KBM-7 (cell line): Measurements from ENCODE around the gene ANKMY2.
"Not testable (repeated sequence)": the region's sequence is repeated elsewhere in the genome, so short reads cannot be mapped to it uniquely, and the experiment has no call there.

Source experiments
- DNase-seq: peaks from one replicate; pipeline ENCODE4 v3.0.0-alpha.2; 2015
- in situ Hi-C: fragments of 300-500 bp; cut with MboI; formaldehyde crosslinking; loops from 2 replicates; pipeline ENCODE4 v1.14.3; 2020; ENCODE audit warnings: low sequenced_read_pairs, low pct_unique_long_range_greater_than_20kb, mixed read lengths

The ANKMY2 gene

DNA sequence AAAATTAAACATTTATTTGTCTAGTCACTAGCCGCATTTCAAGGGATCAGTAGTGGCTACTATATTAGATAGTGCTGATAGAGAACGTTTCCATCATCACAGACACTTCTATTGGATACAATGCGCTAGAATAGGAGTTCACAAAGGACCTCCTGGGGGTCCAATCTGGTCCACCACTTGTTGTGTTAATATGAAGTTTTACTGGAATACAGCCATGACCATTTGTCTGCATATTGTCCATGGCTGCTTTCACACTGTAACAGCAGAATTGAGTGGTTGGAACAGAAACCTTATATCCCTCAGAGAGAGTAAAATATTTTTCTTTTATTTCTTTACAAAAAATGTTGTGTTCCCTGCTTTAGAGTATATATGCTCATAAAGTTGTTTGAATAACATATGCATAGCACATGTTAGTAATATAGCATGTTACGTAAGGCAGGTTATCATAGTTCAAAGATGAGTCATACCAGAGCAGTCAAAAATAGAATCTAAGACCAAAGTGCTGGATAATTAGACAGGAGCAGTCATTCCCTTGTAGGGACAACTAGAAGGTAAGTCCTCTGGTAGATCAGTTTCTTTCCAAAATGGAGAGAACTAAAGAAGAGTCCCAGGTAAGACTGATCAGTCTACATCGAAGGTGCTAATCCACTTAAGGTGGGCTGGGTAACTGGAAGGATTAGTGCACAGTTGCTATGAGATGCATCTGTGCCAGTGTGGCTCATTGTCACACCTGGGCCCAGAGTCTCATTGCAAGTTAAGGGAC is 15.3 kb upstream of the ANKMY2 start:
- in situ Hi-C loops = no loop called here
- peak; percentile 46 for DNase-seq

DNA sequence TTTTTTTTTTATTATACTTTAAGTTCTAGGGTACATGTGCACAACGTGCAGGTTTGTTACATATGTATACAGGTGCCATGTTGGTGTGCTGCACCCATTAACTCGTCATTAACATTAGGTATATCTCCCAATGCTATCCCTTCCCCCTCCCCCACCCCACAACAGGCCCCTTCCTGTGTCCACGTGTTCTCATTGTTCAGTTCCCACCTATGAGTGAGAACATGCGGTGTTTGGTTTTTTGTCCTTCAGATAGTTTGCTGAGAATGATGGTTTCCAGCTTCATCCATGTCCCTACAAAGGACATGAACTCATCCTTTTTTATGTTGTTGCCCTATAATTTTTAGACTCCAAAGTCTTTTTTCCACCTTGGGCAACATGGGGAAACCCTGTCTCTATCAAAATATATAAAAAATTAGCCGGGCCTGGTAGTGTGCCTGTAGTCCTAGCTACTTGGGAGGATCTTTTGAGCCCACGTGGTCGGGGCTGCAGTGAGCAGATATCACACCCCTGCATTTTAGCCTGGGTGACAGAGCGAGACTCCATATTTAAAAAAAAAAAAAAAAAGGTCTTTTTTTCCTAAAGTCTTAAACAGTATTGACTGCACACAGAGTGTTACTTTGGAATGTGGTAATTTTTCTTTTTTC is 14.4 kb upstream of the ANKMY2 start:
- in situ Hi-C loops, DNase-seq: not testable (repeated sequence)

DNA sequence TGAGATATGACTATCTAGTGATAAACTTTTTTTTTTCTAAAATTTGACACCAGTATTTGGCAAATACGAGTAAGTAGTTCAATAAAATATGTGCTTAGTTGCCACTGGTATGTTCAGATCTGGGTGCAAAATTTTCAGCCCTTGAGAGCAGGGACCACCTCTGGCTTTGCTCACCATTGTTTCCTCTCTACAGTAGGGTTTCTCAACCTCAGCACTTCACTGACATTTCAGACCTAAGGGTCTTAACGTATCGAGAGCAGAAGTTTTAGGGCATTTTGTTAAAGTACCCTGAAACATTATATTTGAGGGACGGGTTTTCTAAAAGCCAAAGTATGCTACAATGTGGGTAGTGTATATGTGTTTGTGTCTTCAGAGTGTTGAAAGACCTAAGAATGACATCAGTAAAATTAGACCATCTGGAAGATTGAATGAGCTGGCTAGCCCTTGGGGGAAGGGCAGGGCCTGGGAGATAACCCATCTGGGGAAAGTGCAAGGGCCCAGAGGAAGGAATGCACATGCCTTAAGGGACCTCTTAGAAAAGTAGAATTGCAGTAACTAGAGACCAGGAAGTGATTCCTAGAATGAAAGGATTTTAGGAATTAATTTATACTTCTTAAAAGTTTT is 12.2 kb upstream of the ANKMY2 start:
- in situ Hi-C loops = no loop called here
- DNase-seq = peak; percentile 43

DNA sequence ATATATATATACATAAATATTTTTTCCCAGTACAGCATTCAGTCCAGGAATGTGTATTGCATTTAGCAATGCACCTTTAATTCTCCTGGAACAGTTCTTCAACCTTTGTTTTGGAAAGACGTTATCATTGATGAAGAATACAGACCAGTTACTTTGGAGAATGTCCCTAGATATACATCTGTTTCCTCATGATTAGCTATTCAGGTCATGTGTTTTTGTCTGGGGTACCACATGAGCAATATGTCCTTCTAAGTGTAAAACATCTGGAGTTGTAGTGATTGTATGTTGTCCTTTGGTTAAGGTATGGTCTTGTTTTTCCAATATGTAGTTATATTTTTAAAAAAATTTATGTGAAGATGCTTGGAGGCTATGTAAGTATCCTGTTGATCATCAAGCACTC is 10.6 kb upstream of the ANKMY2 start:
- in situ Hi-C loops = no loop called here
- DNase-seq = no peak

DNA sequence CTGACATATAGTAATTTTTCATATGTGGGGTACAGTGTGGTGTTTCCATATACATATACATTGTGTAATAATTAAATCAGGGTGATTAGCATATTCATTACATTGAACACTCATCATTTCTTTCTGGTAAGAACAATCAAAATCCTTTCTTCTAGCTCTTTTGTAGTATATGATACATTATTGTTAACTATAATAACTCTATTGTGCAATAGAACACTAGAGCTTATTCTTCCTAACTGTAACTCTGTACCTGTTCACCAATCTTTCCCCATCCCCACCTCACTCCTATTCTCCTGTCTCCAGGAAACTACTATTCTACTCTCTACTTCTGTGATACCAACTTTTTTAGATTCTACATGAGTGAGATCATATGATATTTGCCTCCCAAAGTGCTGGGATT is 9.8 kb upstream of the ANKMY2 start:
- DNase-seq = no peak
- in situ Hi-C loops = no loop called here

DNA sequence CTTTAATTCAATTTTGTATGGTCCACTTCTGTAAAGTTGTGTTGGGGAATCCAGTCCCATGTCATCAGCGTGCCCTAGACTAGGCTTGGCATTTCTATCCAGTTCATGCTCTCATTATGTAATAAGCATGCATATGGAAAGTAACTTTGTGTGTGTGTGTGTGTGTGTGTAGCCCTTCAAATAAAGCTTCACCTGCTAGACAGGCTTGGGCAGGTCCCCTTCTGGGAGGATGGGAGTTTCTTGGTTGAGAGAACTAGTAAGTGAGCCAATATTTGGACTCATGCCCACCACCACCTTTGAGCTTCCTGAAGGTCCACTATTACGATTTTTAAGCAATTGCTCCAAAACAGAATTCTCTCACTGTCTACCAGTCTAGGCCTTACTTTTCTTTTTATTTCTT is 7.3 kb upstream of the ANKMY2 start:
- DNase-seq = no peak
- in situ Hi-C loops = no loop called here

DNA sequence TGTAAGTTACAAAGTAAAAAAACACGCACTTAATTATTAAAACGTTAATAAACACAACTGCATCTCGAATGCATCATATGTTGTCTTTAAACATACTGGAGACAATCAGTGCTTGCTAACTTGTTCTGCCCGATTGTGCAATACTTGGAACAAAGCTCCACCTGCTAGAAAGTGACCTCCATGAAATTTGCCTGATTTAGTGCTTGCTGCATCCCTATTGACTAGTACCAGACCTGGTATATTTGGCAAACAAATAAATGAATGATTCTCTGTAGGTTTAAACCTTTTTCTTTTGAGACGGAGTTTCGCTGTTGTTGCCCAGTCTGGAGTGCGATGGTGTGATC is 6.7 kb upstream of the ANKMY2 start:
- in situ Hi-C loops = no loop called here
- DNase-seq = no peak

DNA sequence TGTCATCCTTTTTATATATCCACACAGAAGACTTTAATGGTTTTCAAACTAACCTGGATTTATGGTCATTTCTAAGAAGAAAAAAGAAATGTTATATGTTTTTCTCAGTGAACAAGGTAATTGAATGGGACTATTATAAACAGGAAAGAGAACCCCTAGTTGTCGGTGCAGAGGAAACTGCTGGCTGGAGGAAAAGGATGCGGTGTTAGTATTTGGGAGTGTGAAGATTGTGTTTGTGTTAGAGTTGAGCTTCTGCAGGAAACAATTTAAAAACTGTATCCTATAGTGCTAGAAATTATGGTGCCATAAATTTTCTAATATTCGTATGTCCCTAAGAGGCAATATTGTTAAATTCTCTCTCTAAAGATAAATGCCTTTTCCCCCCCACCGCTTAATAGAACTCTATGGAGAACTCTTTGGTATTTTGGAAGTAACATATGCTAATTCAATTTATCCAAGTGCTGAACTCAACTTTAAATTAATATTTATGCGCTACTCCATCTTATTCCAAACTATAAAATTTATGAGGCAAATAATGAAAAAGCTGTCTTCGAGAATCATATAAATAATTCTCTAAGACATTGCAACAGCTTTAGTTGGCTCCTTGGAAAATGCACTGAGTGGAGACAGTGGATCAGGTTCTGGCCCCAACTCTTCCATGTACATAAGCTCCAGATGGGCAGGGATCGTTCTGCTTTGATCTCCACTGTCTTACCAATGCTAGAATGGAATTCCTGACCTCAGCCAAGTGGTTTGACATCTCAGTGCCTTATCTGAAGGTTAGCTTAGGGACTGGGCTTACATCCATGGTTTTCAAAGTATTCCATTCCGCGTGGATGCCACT is 6.1 kb upstream of the ANKMY2 start:
- in situ Hi-C loops = no loop called here

DNA sequence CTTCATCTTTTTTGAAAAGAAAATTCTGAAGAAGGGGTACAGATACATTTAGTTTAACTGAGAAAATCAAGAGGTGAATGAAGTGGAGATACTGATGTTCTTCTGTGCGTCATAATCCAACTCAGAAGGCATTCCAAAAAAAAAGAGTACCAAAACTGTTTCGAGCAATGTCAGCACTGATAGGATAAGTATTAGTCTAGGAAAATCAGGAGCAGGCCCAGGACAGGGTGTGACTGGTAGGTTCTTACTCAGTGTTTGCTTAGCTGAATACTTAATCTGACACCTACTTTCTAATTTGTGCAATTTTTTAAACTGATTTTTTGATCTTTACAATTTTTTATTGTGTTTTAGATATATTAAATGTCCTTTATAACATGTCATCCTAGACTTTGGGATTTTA is 4.7 kb upstream of the ANKMY2 start:
- no peak for DNase-seq
- in situ Hi-C loops = no loop called here

More for the DNA sequence above, 6.1 kb upstream of the ANKMY2 start:
- DNase-seq = no peak

DNA sequence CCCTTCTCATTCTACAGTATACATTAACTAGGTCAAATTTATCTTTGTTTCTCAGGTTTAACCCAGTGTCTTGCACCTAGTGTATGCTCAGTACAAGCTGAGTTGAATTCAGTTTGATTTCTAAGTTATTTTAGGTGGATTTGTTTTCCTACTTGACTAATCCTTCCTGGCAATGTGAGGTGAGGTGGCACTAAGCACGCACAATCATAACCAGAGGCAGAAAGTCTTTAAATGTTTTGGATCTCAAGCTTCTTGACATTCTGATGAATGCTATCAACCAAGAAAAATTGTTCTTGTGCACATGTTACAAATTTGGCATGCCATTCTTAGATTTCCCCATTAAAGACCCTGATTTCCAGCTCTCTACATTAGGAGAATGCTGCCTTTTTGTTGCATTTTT is 3.6 kb upstream of the ANKMY2 start:
- in situ Hi-C loops = no loop called here
- no peak for DNase-seq

DNA sequence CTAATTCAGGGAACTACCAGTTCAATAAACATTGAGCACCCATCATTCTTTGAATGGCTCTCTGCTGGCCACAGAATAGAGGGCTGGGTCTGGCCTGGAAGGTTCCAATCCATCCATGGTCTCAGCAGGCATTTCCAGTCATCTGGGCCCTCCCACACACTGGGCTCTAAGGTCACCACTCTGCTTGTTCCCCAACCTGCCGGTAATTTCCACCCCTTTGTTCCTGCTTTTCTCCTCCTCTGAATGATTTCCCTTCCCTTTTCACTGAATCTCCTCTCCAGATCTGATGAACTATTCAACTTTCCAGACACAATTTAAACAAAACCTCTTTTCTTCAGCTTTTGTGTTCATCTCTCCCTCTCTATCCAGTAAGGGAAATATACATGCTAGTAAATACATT is 3.0 kb upstream of the ANKMY2 start:
- peak; percentile 31 for DNase-seq
- in situ Hi-C loops = no loop called here

DNA sequence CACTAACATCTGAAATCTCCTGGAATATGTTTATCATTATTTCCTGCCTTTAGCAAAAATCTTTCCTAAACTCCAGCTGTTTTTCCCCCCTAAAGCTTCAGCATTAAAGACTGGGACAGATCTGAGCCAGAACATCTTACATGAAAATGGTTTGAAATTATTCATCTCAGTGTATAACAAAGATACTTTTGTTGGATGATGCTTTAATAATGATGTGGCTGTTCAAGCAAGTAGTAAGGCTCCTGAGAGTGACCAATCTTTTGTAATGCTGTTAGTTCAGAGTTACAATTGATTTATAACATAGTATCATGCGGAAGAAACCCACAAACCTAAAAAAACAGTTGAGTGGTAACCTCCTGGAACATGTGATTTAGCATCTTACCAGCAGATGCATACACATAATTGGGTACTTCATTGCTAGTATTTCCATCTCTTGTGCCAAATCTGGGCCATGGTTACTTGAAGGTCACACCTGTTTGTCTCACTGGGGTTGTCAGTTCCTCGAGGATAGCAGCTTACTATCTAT is 1.9 kb upstream of the ANKMY2 start:
- in situ Hi-C loops = no loop called here
- no peak for DNase-seq

DNA sequence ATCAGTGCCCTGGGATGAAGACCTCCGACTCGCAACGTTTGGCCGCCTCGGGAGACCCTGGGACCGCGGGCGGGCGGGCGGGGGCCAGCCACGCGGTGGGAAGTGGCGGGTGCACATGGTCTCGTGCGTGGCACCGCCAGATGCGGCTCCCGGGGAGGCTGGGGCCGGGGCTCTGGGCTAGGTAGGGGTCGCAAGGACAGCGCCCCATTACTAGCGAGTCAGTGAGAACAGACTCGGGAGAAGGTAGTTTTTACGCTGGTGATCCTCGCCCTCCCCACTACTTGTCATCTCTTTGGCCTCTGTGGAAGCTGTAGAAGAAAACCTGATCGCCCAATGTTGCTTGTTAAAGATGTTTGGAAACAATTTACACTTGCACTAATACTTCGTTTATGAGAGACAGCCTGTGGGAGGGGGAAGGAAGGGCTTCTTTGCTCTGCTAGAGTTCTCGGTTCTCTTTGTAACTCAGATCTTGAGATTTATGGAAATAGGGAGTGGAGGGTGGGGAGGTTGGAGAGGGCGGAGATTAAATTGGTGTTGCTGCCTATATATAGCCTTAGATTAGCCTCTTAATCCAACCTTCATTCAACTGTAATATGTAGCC is 1.0 kb upstream of the ANKMY2 start:
- DNase-seq = peak; percentile 36

DNA sequence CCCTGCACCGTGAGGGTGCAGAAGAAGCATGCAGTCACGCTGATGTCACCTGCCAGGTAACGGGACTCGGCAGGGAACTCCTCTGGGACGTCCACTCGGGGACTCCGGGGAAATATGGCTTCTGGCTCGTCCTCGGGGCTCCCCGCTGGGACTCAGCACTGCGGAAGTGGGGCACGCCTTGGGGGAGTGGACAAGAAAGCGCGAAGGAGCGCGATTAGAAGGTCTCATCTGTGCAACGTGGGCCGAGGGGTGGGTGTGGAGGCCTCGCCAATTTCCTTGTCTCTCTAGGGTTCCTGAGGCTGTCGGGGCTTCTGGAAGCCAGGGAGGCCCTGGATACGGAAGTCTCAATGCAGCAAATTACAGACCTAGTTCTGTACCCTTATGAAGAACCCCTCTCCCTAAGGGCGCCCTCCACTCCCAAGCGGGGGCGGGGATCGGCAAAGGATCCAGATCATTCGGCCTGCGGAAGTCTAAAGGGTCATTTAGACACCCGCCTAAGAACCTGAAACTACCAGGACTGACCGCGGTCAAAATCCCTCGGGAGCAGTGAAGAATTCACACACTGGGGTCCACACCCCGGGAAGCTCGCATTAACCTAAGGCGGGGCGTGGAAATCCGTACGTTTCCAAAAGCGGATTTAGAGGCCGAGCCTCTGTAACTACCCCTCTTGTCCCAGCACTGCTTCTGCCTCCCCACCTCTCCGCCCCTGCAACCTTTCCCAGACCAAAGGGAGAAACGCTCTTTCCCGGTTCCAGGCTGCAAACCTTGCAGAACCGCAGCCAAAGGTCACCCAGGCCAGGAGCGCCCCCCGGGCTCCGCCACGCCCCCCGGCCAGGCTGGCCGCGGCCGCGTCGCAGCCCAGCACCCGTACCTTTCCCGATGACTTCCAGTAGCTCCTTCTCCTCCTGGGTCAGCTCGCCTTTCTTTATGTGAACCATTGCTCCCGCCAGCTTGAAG is 640 bp downstream of the ANKMY2 start:
- in situ Hi-C loops = no loop called here
- peak; percentile 60 for DNase-seq

More for the DNA sequence above, 1.0 kb upstream of the ANKMY2 start:
- in situ Hi-C loops = no loop called here

DNA sequence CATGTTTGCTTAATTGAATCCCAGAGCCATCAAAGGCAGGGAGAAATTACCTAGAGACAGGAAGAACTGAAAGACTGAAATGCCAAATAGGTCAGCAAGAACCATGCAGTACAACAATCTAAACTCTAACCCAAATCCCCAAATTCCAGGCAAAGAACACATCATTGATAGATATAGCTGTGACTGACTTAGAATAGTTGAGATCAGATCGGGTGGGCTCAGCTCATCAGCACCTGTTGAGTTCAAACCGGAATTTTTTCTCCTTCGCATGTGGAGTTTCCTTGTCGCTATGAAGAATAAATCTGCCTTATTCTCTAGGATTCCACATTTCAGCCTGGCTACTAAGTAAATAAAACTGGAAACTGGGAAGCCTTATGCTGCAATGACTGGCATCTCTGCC is 1.4 kb downstream of the ANKMY2 start:
- in situ Hi-C loops = no loop called here
- DNase-seq = no peak

DNA sequence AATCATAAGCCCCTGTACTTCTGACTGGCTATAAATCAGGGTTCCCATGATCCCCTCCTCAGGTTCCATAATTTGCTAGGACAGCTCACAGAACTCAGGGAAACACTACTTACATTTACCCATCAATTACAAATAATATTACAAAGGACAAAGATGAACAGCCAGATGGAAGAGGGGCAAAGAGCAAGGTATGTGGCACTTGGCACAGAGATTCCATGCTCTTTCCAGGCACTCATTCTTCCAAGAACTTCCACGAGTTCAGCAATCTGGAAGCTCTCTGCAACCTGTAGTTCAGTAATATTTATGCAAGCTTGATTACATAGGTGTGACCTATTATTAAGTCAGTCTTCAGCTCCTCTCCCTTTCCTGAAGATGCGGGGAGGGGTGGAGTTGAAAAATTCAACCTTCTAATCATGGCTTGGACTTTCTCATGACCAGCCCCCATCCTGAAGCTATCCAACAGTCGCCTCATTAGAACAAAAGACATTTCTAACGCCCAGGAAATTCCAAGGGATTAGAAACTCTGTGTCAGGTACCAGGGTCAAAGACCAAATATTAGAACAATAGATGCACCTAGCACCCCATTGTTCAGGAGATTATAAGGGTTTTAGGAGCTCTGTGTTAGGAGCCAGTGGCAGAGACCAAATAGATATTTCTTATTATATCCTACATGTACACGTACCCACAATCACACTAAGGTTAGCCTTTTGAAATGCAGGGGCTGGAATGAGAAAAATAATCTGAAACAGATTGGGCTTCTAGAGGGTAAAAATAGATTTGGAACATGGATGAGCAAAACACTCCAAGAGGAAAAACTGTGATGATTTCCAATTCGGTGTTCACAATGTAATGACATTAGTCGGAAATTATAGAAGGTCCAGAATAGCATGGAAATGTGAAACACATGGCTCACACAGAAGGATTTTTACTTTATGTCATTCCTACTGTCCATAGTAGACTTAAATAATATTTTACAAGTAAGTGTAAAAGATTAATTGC is 7.0 kb downstream of the ANKMY2 start:
- in situ Hi-C loops = no loop called here
- no peak for DNase-seq

DNA sequence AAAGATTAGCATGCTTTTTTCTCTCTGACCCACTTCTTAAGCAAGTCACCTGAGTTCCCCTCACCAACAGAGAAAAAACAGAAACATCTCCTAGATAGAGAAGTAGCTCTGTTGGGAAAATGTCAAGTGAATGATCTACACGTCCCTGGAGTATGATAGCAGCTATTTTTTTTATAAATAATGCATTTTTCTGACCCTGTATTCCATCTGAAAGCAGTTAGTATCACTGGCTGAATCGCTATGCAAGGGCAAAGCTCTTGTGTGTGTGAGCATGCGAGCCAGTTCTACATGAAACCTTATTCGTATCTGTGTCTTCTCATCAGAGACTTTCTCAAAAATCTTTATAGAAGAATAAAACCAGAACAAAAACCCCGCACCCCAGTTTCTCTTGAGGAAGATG is 8.2 kb downstream of the ANKMY2 start:
- in situ Hi-C loops = no loop called here
- no peak for DNase-seq
